ENCODE results near the gene PSMC6.
"Not testable (repeated sequence)": the region's sequence is repeated elsewhere in the genome, so short reads cannot be mapped to it uniquely, and the experiment has no call there.

- TF ChIP-seq CTCF (conservative IDR thresholded peaks at IDR 0.05); ZFX (IDR thresholded peaks at IDR 0.05): not testable (repeated sequence)
Measured at GRCh38 chr14:52727509-52727908, 20.5 kb downstream of the PSMC6 start.
